ENCODE measurements around the gene ITPRIPL1.
"Not testable (repeated sequence)": the region's sequence is repeated elsewhere in the genome, so short reads cannot be mapped to it uniquely, and the experiment has no call there.

The ITPRIPL1 gene, protein sequence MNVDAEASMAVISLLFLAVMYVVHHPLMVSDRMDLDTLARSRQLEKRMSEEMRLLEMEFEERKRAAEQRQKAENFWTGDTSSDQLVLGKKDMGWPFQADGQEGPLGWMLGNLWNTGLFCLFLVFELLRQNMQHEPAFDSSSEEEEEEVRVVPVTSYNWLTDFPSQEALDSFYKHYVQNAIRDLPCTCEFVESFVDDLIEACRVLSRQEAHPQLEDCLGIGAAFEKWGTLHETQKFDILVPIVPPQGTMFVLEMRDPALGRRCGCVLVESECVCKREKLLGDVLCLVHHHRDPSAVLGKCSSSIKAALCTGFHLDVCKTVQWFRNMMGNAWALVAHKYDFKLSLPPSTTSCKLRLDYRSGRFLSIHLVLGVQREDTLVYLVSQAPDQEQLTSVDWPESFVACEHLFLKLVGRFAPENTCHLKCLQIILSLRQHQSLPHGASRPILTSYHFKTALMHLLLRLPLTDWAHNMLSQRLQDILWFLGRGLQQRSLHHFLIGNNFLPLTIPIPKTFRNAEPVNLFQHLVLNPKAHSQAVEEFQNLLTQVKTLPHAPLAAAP

DNA sequence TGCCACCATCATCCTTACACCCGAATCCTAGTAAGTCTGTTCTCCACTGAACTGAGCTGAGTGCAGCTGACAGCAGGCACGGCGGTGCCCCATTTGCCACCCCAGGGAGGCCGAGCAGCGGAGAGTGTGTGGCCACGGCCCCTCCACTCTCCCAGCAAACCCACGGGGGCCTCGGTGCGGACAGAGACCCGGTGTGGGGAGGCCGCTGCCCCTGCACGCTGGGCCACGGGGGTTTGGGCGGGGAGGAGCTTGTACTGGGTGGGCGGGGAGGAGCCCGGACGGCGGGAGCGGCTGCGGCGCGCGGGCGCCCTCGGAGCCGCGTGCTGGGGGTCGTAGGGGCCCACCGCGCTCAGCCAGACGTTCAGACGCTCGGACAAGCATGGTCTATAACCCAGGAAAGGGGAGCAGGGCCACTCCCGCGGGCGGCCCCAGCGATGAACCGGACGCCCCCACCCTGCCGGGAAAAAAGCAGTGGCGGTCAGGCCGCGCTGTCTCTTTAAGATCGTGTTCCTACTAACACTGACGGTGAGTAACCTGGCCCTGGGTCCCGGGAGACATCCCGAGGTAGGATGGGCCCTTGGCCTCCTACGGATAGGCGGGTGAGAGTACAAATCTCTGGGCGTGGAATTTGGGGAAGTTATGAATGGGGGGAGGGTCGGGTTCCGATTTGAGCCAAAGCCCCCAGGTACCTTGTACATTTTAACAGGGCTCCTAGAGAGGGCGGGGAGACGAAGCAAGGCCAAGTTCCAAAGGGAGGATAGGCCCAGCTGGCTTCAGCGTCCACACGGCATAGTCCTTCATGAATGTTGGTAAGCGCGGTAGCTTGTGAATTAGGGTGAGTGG lies at the start of gene ITPRIPL1:
TSS of gene ITPRIPL1 (plus strand) at position 277 of the 843 bp plus-strand sequence. CDS start at position 800, 523 bp downstream.
- no peak for DNase-seq

DNA sequence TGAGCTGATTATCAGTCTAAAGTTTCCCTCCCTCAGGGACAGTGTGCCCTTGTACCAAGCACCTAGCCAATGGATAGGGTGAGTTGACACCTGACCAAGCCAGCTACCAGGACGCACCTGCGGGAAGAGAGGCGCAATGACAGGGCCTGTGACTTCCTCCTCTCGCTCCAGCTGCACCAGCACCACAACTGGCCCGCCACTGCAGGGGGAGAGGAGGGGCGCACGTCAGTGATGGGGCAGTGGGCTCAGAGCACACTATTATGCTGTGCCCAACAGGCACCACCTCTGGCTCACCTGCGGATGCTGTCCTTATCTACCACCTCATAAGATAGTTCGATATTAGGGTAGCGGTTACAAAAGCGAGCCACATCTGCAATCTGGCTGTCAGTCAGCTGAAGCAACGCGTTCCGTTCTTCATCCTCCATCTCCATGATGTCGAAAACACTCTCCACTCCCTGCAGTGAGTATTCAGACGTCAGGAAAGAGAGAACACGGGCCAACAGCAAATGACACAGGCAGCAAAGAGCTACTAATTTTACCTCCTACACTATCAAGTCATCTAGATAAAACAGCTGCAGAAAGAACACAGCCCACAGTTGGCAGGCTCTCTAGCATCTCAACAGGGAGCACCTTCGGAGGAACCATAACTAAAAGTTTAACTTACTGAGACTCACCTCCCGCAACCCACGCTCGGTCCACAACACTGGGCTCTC lies 48.2 kb upstream of the ITPRIPL1 start:
- DNase-seq = no peak

DNA sequence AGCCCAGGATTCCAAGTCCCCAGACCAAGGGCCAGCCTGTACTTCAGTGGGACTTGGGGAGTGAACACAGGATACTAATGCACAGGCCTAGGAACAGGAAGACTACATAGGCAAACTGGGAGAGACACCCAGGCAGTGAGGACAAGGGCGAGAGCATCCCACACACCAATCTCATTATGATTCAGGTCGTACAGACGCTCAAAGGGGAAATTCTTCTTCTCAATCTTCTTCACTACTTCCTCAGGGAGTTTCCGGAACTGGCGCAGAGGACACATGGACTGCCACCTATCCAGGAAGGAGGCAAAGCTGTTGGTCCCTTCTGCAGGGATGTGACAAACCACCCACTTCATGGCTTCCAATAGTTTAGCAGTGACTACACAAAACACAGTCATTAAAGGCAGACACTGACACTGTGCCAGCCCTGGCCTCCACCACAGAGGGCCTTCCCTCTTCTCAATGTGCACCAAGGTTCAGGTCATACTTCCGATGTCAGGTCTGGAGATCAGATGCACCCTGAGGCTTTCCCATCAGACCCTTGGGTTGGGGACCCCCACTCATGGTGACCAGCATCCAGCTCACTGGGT lies 37.8 kb upstream of the ITPRIPL1 start:
- no peak for DNase-seq

DNA sequence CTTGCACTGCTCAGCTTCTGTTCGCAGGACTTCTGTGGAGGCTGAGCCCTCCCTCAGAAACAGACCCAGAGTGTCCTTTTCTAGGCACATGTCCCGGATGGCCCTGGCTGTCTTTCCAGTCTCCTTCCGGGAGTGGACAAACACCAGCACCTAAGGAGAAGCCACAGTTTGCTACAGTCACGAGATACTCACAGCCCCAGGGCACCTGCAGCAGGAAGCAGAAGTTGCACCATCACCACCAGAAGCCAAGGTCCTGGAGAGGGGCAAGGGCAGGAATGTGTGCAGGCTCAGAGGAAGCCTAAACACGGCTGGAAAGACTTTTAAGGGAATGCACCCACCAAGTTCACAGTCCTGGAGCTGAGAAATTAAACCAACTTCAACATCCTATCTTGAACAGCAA lies 33.4 kb upstream of the ITPRIPL1 start:
- DNase-seq = no peak

DNA sequence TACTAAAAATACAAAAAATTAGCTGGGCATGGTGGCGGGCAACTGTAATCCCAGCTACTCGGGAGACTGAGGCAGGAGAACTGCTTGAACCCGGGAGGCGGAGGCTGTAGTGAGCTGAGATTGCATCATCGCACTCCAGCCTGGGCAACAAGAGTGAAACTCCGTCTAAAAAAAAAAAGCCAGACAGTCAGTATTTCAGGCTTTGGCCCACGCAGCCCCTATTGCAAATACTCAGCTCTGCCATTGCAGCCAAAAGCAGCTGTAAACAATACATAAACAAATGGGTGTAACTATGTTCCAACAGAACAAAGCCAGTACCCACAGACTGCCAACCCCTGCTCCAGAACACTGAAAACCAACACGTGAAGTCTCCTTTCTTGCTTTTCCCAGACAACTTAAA lies 30.8 kb upstream of the ITPRIPL1 start:
- DNase-seq = not testable (repeated sequence)

DNA sequence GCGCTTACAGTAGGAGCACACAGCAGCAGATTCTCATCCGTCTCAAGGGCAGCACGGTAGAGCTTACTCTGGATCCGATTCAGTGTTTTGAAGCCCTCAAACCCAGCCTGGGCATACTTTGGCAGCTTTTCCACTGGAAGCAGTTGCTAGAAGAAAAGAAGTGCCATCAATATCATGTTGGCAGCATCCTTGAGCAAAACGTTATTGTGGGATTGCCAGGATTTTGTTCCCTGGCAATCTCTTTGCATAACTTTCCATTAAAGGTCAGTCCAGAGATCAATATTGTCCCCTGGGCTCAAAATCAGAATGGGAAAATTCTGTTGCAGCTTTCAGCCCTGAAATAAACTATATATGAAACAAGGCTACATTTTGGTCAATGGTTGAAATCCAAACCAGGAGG lies 28.2 kb upstream of the ITPRIPL1 start:
- DNase-seq = no peak

DNA sequence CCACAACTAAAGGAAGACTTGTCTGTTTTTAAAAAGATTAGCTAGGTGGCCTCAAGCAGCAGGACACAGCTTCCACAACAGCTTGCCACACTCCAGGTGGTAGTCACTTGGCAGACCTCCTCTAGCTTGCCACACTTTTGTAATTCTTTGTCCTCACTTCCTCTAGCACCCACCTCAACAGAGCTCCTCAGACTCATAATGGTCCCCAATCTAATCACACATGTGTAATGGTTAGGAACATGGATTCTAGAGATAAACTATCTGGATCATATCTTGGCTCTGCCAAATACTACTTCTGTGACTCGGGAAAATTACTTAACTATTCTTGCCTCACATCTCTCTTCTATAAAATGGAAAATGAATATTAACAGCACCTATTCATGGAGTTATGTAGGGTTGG lies 23.3 kb upstream of the ITPRIPL1 start:
- DNase-seq = no peak

DNA sequence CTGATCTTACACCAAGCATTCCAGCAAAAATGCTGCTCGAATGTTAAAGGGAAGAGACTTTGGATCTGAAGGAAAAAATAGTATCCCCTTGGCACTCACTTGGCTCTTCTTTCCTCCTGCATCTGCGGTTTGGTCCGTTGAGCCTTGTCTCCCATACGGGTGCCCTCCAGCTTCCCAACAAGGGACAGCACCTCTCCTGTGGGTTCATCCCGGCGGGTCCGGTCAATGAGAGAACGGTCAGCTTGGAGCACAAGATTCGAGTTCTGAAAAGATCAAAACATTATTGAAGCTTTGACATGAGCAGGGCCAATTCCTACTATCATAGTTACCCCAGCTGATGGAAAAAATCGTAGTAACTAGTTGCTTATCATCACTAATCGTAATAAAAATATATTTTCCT lies 20.5 kb upstream of the ITPRIPL1 start:
- DNase-seq = no peak

DNA sequence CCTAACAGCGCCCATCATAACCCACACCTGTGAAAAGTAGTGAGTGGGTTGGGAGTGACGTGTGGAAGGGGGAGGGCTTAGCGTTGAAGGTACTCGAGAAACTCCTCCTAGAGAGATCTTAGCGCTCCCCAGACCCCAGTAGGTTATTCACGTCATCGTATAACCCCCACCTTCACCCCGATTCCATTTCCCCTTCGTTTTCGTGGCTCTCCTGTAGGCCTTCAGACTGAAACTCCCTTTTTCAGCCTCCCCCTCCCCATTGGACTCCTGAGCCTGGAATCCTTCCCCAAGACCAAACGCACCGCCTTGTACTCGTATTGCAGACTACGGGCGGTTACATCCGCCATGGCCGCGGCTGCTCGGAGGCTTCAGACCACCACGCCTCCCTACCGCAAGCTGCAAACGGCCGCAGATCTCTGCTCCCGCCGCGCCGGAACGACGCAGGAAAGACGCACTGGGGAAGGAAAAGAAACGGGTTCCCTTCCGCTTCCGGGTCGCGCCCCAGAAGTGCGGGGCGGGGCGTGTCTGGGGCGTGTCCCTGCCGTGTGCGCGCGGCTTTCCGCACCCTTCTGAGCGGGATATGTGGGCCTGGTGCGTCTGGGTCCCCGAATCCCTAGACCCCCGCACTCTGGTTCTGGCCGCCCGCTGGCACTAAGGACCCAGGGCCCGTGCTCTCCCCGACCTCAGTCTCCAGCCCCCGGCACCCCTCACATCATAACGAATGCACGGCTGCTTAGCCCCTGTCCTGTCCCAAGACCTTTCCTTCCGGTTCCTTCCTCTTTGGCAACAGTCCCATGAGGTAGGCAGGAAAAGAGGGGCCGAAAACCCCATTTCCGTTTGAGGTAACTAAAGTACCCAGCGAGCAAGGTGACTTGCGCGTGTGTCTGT lies 19.8 kb upstream of the ITPRIPL1 start, which contains the start of gene SNRNP200:
TSS of gene SNRNP200 (minus strand) at position 456 of the 888 bp plus-strand sequence. CDS start at position 347, 109 bp downstream.
- DNase-seq = peak; percentile 63

DNA sequence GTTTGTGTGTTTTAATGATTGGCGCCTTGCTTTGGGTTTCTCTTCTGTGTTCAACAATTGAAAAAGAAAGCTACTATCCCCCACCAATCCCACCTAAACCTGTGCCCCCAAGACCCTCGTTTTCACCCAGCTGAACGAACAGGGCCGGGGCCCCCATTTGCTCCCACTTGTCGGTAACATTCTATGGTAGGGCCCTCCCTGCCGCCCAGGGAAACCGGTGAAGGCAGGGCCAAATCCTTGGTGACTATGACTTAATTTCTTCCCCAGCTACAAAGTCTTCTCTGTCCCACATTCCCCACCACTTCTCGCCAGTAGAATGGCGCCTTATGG lies 19.2 kb upstream of the ITPRIPL1 start:
- DNase-seq = no peak

DNA sequence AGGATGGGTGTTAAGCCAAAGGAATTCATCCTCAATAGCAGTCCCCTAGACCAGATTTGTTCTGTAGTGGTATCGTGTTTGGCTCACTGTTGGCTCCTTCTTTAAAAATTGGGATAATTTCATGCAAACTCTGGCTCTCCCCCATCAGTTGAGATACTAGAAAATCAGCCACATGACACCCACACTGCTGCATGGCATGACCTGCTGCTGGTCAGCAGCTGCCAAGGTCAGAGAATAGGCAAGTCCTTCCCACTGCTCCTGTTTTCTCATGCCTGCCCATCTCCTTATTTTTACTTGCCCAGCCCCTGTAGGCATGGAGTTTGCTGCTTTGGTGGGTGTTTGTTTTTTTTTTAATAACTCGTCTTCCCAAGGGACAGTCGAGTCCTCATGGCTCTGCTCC lies 18.7 kb upstream of the ITPRIPL1 start:
- DNase-seq = no peak

DNA sequence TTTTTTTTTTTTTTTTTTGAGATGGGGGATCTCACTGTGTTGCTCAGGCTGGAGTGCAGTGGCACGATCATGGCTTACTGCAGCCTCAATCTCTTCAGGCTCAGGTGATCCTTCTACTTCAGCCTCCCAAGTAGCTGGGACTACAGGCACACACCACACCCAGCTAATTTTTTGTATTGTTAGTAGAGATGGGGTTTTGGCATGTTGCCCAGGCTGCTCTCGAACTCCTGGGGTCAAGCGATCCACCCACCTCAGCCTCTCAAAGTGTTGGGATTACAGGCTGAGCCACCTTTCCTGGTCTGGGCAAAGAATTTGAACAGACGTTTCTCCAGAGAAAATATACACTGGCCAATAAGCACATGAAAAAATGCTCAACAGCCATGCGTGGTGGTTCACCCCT lies 16.9 kb upstream of the ITPRIPL1 start:
- no peak for DNase-seq

DNA sequence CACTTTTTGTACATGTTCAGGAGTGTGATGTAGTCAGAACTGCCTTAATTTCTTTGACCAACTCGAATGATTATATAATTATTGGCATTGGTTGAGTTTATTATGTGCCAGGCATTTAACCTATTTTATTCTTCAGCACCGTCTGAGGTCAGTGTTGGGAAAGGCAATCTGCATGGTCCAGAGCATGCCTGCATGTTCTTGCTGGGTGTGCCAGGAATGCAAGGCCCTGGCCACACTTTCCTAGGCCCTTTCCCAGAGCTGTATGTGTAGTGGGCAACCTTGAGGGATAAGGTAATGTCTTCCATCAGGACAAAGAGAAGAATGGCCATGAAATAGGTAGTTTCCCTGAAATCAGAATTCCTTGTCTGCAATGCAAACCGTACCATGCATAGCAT lies 10.1 kb upstream of the ITPRIPL1 start:
- DNase-seq = no peak

DNA sequence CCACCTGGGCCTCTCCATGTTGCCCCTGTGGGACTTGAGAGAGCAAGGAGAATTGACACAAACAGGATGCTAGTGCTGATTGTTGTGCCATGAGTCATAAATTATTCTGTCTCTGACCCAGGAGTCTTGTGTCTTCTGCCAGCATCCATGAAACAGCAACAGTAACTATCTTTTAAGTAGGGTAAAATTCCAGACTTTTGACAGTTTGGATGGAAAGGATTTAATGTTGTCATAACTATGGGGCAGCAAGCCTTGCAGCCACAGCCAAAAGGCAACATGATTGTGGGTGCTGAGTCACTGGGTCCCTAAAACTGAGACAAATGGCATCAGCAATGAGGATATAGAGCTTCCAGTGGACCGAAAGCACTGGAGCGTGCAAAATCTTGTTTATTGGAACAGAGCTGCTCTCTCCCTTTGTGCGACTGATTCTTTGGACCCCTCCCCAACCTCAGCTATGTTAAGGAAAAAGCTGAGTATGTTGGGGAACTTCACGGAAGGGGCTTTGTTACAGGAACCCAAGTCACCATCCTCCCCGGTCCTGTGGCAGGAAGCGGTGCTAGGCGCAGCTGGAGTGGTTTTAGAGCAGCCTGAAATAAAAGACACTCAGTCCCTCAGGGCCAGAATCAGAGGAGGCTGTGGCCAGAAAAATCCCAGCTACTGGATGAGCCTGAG lies 9.6 kb upstream of the ITPRIPL1 start:
- DNase-seq = no peak

DNA sequence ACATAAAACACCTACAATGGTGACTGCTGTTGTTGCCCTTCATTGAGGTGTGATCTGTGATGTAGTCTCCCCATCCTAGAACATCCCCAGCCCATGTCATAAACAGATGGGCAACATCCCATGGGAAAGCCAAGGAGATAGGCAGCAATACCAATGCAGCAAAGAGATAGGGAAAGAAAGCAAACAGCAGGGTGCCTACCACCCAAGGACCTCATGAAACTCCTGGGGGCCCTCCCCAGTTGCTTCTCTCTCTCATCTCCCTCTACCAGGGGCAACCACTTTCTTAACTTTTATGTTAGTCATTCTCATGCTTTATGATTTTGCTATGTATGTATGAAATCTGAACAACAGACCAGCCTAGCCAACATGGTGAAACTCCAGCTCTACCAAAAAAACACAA lies 8.1 kb upstream of the ITPRIPL1 start:
- DNase-seq = no peak

DNA sequence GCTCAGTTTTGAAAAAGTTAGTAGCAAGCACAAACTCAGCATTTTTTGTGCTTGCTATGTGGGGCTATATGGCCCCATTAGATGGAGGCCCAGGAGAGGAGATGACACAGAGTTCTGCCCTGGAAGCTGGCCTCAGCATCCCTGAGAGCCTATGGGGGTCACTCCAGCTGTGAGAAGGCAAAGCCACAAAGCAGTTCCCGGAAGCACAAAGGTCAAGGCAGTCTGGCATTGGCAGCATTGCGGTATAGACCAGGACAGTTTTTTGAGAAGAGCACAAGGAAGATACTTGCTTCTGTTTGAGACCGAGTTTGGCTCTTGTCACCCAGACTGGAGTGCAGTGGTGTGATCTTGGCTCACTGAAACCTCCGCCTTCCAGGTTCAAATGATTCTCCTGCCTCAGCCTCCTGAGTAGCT lies 7.5 kb upstream of the ITPRIPL1 start:
- DNase-seq = no peak

DNA sequence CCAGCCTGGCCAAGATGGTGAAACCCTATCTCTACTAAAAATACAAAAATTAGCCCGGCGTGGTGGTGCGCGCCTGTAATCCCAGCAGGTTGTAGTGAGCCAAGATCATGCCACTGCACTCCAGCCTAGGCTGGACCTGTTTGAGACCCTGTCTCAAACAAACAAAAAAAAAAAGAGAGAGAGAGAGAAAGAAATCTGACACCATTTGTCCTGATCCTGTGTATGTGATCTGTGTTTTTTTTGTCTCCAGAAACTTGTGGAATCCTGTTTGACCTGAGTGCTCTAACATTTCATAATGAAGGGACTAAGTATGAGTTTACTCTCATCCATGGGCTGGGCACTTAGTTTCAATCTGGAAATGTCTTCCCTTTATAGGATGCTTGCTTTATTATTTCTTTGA lies 6.4 kb upstream of the ITPRIPL1 start:
- no peak for DNase-seq

DNA sequence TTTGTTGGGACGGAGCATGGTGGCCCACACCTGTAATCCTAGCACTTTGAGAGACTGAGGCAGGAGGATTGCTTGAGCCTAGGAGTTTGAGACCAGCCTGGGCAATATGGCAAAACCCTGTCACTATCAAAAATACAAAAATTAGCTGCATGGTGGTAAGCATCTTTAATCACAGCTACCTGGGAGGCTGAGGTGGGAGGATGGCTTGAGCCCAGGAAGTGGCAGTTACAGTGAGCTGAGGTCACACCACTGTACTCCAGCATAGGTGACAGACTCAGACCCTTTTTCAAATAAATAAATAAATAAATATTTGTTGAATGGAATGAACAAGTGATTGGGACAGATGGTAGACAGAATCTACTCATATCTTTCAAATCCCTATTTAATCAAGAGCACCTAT lies 5.7 kb upstream of the ITPRIPL1 start:
- DNase-seq = no peak

DNA sequence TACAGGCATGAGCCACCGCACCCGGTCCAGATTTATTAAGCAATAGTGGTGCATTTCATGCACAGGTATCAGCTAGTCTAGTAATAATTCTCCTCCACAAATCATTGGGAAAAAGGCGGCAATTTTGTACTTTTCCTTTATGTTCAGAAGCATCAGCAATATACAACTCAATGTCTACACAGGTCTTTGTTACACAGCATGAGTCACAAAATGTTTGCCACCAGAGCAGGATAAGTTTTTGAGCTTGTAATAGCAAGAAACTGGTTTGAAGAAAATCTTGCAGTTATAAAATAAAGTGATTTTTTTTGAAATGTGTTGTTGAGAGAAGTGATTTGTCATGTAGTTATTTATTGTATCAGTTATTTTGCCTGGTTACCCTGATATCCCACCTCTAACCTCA lies 4.8 kb upstream of the ITPRIPL1 start:
- no peak for DNase-seq

DNA sequence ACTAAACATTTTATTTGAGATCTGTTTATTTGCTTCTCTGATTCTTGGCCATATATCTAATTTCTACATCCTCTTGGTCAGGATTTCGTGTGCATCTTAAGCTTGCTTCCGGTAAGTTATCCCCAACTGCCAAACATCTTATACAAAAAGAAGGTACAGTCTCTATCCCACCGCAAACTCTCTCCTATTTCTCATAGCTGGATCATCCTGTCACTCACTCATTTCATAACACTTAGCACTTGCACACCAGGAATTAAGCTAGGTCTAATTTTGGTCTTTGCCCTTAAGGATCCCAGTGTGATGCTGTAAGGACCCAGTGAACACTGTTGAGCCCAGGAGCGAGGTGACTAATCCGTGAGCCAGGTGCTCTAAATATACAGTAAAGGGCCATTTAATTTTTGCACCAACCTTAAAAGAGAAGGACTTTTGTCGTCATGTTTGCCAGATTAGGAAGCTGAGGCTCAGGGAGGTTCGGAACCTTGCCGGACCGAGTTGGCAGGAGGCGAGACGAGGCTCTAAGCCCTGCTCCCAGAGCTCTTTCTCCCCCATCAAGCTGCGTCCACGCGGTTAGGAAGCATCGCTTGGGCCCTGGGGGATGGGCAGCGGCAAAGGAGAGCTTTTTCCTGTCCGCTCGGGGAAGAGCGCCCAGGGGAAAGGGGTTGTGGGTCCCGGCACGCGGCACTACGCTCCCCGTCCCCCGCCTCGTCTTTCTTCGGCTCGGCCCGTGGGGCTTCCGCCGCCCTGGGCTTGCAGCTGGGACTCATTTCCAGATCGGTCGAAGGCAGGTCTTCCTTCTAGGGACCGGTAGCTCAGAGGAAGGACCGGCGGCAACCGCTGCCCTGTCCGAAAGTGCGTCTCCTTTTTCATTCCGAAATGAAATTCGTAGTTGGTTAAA lies 4.1 kb upstream of the ITPRIPL1 start:
- DNase-seq = no peak
